Heart right ventricle (tissue), 16 donors: ENCODE results near the gene JAKMIP1. TPM values are rescaled to one million over a fixed set of nuclear protein-coding genes. Genes with fewer than 3 reads are reported as not detected.

Experiments
- ATAC-seq, 8 donors: fragments of 200-7000 bp; cut with Tn5 transposase; one replicate each; pipeline ENCODE4 v1.9.1; 2020; ENCODE audit warnings: mild to moderate bottlenecking in 8 of 8, moderate library complexity in 8 of 8, moderate number of reproducible peaks in 1 of 8
- DNase-seq, 2 donors: peaks; one replicate each; pipeline ENCODE4 v3.0.0-alpha.2; 2020
- H3K27ac ChIP-seq, 10 donors: fragments of 200-600 bp; sonication (generic) in 2 of 10; one replicate each; pipeline versions ENCODE4 v1.5.0 to v1.8.0; 2020 to 2022; ENCODE audit warnings: mild to moderate bottlenecking in 3 of 10
- H3K27me3 ChIP-seq, 7 donors: fragments of 200-600 bp; one replicate each; pipeline ENCODE4 v1.8.0; 2021 to 2022; ENCODE audit warnings: mild to moderate bottlenecking in 2 of 7
- H3K36me3 ChIP-seq, 9 donors: fragments of 200-600 bp; sonication (generic) in 1 of 9; one replicate each; pipeline versions ENCODE4 v1.5.0 to v1.8.0; 2020 to 2022; ENCODE audit warnings: mild to moderate bottlenecking in 2 of 9
- H3K4me1 ChIP-seq, 9 donors: fragments of 200-600 bp; sonication (generic) in 1 of 9; one replicate each; pipeline versions ENCODE4 v1.5.0 to v1.8.0; 2020 to 2022; ENCODE audit warnings: mild to moderate bottlenecking in 4 of 9
- H3K4me3 ChIP-seq, 10 donors: fragments of 200-600 bp; sonication (generic) in 2 of 10; one replicate each; pipeline versions ENCODE4 v1.5.0 to v1.8.0; 2020 to 2022; ENCODE audit warnings: mild to moderate bottlenecking in 7 of 10, moderate library complexity in 2 of 10
- H3K9me3 ChIP-seq, 11 donors: fragments of 200-600 bp in 10 of 11; sonication (generic) in 2 of 11; one replicate each; pipeline versions ENCODE4 v1.5.0 to v1.8.0; 2013 to 2022; ENCODE audit warnings: mild to moderate bottlenecking in 2 of 11, control low read depth in 1 of 11, moderate library complexity in 1 of 11
- CTCF ChIP-seq, 9 donors: fragments of 200-600 bp; sonication (generic) in 2 of 9; IDR thresholded peaks; one replicate each; pipeline versions ENCODE4 v1.5.0 to v1.8.0; 2021 to 2022; ENCODE audit warnings: antibody characterized with exemption in 9 of 9, mild to moderate bottlenecking in 5 of 9, moderate library complexity in 1 of 9
- WGBS, 2 donors: extraction: QIAGEN DNeasy Blood & Tissue Kit; methylation state at CpG; one replicate each; pipeline ENCODE4 v1.1.7; 2013; ENCODE audit warnings: inconsistent platforms in 1 of 2; 5-methylcytosine and 5-hydroxymethylcytosine counted together
- intact Hi-C, 10 donors: fragments of 100-400 bp; cut with DNase I; formaldehyde crosslinking; loops; one replicate each; pipeline versions ENCODE4 v1.11.1 to v1.14.2; 2022
- polyA plus RNA-seq, 2 donors: library from polyadenylated mRNA; stranded (reverse); fragments of 200-250 nt; gene quantifications; one replicate each; pipeline ENCODE4 v1.2.3, GENCODE V29; 2013
- total RNA-seq, 10 donors: library from RNA; stranded (reverse); fragmentation: NEBNext Ultra II Directional in 3 of 10; extraction: Animal tissue kit (Norgen Biotek cat#: 25700) in 3 of 10; gene quantifications; one replicate each; pipeline versions ENCODE4 v1.2.1 to v1.2.4, GENCODE V29; 2021 to 2023
- donor health status: Arrhythmogenic right ventricular cardiomyopathy.
- donor health status: ischemic (EF 13 %, LVEDD 7.1; RV severe dilation, severe dysfunction).
- donor health status: healthy with polysubstance abuse.
- donor health status: DM: no; HTN: yes; CAD: no.
- donor health status: DM: no; HTN: no; CAD: no.
- donor health status: ischemic (EF 25% LVEDD 6.9; RV normal size, moderate dysfunction).
- donor health status: ischemic (EF 25% LVEDD 5.7; RV mildly dilated, moderate dysfunction).
- donor health status: healthy.
- donor health status: DM: yes; HTN: yes; CAD: no.
- donor health status: Ischemic cardiomyopathy.
- donor health status: ischemic (EF 35%, LVEDD 5.7; RV mildly dilated, moderate dysfunction).
- donor health status: nonischemic (EF 11% LVEDD 7.7; RV severe dilation, severe dysfunction).
- donor health status: DM: yes; HTN: yes; CAD: no.
- donor health status: PGD.
- donor health status: ischemic (EF 29% LVEDD 5.4; RV normal size, mild dysfunction).
- donor health status: nonischemic (EF 23%, LVEDD 6.1; RV moderate dilation, normal function).

JAKMIP1 gene
- total and polyA plus RNA-seq, 12 donors = 0.04 to 0.76 (median 0.14) TPM; not detected in 8

DNA sequence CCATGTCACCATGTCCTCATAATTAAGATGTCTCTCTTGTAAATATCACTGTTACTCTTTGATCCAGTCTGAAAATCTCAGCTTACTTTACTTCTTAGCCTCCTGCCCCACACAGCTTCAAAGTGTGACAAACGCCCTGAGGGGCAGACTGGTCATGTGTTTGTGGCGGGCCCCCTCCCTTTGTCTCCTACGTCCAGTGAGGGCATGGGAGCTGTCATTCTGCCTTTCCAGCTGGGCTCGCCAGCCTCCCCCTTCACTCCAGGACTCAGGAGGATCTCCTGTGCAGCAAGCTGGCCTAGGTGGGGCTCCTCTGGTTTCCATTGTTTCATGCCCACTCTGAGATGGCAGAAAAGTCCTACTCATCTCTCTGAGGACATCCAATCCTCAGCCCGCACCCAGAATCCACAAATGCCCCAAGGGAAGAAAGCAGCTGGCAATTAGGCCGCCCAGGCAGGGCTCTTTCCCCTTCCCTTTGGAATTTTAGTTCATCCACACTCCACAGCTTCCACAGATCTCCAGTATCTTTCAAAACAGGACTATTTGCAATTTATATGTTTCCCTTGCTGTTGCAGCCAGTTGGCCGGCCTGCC is 95.7 kb downstream of the JAKMIP1 start:
- DNase-seq = no peak
- intact Hi-C loops = no loop called here
- H3K4me1 ChIP-seq = no peaks in the 10 kb centered on the region
- H3K27me3 ChIP-seq = peaks cover 0 to 42% (median 30%) of the 10 kb centered on the region in 7 donors
- H3K4me3 ChIP-seq = no peak overlapping the region
- no peak for TF ChIP-seq CTCF (IDR thresholded peaks at IDR 0.05)
- no peak overlapping the region for H3K27ac ChIP-seq
- peaks cover 0 to 15% (median 0%) of the 10 kb centered on the region in 11 donors for H3K9me3 ChIP-seq
- 51 to 54% methylated on average over 7 of the region's 7 CpGs for WGBS, 2 donors
- ATAC-seq = no peak
- no peaks in the 10 kb centered on the region for H3K36me3 ChIP-seq

GRCh38 chr4:6097581-6097980 is 102.8 kb downstream of the JAKMIP1 start:
- WGBS, 2 donors = 80 to 86% methylated on average over 5 of the region's 5 CpGs
- DNase-seq = no peak
- intact Hi-C loops = no loop called here
- Histone ChIP-seq H3K36me3 (no peaks in the 10 kb centered on the region), H3K4me1 (no peaks in the 10 kb centered on the region), H3K9me3 (peaks cover 0 to 8% (median 0%) of the 10 kb centered on the region in 11 donors), H3K27ac (no peak overlapping the region), H3K27me3 (peaks cover 0 to 30% (median 9%) of the 10 kb centered on the region in 7 donors), H3K4me3 (no peak overlapping the region)
- no peak for ATAC-seq
- no peak for TF ChIP-seq CTCF (IDR thresholded peaks at IDR 0.05)

DNA sequence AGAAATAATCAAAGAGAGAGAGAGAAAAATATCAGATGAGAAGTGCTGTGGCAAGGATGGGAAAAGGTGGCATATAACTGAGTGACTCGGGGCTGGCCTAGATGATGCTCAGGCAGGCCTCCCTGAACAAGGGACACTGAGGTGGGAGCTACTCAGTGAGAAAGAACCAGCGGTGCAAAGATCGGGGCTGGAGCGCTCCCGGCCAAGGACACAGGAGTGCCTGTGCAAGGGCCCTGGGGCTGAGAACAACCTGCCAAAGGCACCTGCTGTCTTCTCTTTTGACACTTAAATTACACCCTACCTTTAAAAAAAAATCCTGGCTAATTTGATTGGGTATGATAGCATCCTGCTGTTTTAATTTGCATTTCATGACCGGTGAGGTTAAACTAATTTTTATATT is 104.5 kb downstream of the JAKMIP1 start:
- H3K36me3 ChIP-seq = no peaks in the 10 kb centered on the region
- ATAC-seq (no peak), DNase-seq (no peak)
- WGBS, 2 donors = 87 to 88% methylated on average over 6 of the region's 6 CpGs
- H3K4me3 ChIP-seq = no peak overlapping the region
- peaks cover 0 to 4% (median 0%) of the 10 kb centered on the region in 11 donors for H3K9me3 ChIP-seq
- no peaks in the 10 kb centered on the region for H3K4me1 ChIP-seq
- intact Hi-C loops = no loop called here
- H3K27ac ChIP-seq = no peak overlapping the region
- no peak for TF ChIP-seq CTCF (IDR thresholded peaks at IDR 0.05)
- H3K27me3 ChIP-seq = peaks cover 0 to 46% (median 17%) of the 10 kb centered on the region in 7 donors

DNA sequence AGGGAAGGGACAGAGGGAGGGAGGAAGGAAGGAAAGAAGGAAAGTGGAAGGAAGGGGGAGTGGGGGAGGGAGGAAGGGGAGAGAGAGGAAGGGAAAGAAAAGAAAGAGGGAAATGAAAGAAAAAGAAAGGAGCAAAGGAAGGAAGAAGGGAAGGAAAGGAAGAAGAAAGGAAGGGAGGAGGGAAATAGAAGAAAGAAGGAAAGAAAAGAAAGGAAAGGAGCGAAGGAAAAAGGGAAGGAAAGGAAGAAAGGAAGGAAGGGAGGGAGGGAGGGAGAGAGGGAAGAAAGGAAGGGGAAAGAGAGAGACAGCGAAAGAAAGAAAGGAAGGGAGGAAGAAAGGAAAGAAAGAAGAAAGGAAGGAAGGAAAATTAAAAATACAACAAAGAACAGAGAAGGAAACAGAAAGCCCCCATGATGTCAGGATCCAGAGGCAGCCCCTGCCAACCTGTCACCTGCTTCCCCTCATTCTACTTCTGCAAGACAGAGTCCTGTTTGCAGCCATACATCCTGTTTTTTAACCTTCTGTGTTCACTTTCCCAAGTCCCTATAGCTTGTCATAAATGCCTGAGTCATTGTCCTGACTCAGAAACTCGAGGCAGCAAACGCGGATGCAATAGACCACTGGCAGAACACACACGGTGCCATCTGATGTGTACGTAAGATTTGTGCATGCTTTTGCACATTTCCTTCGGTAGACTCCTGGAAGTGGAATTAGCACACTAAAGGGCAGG is 105.2 kb downstream of the JAKMIP1 start:
- Histone ChIP-seq H3K4me3 (no peak overlapping the region), H3K9me3 (peaks cover 0 to 4% (median 0%) of the 10 kb centered on the region in 11 donors), H3K4me1 (no peaks in the 10 kb centered on the region), H3K27me3 (peaks cover 0 to 53% (median 17%) of the 10 kb centered on the region in 7 donors), H3K27ac (no peak overlapping the region), H3K36me3 (no peaks in the 10 kb centered on the region)
- no peak for TF ChIP-seq CTCF (IDR thresholded peaks at IDR 0.05)
- no peak for ATAC-seq
- 51 to 58% methylated on average over 8 of the region's 8 CpGs for WGBS, 2 donors
- intact Hi-C loops = no loop called here
- DNase-seq = no peak
